M059J (cell line): ENCODE data around the gene BLNK. TPM values are rescaled to one million over a fixed set of nuclear protein-coding genes. Genes with fewer than 3 reads are reported as not detected.
"Not testable (repeated sequence)": the region's sequence is repeated elsewhere in the genome, so short reads cannot be mapped to it uniquely, and the experiment has no call there.

Experiments used
- DNase-seq: peaks from one replicate; pipeline ENCODE4 v3.0.0-alpha.2; 2012; ENCODE audit warnings: low read depth
- total RNA-seq: library from RNA; depleted of rRNA; stranded (reverse); fragments of >200 nt; shearing (Covaris generic); gene quantifications from 2 replicates; pipeline ENCODE4 v1.2.3, GENCODE V29; 2014; rRNA removed

BLNK gene
- not detected in 2 replicates for total RNA-seq

GRCh38 chr10:96271016-96271815 is at the start of gene BLNK:
TSS of gene BLNK (minus strand) at chr10:96271569. CDS start at chr10:96271398, 171 bp downstream.
- DNase-seq, result no peak

GRCh38 chr10:96319754-96320474 is 48.5 kb upstream of the BLNK start:
- DNase-seq, result no peak

- DNase-seq, result no peak
Observed at GRCh38 chr10:96317067-96317833, 45.9 kb upstream of the BLNK start.

DNA sequence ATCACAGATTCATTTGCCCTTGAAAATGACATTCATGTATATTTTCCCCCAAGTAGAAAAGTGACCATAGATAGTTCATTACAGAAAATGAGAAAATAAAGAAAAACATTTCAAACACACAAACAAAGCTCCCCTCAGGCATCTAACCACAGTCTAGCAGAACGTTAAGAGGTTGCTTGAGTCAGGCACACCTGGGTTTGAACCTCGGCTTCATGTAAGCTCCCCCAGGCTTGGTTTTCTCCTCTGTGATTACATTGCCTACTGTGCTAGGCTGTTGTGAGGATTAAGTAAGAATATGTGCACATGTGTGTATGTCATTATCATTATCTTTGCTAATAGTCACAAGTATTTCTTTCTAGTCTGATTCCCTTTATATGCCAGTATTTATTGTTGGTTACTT is 42.0 kb upstream of the BLNK start:
- no peak for DNase-seq

GRCh38 chr10:96311180-96311715 is 39.9 kb upstream of the BLNK start:
- DNase-seq, result no peak

DNA sequence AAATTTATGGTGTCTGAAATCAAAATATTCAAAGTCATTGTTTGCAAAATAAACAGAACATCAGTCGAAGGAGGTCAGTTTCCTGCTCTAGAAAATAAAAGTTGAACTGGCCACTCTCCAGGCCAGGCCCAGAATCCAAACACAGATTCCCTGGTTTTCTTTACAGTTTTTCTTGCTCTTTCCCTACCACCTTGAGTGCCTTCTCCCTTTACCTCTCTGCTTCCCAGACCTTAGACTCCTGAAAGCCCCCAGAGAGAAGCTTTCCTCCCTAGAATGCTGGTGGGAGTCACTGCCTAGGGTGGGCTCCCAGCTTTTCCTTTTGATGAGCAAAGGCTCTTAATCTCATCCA is 38.9 kb upstream of the BLNK start:
- no peak for DNase-seq

GRCh38 chr10:96309628-96310320 is 38.4 kb upstream of the BLNK start:
- DNase-seq, result no peak

DNA sequence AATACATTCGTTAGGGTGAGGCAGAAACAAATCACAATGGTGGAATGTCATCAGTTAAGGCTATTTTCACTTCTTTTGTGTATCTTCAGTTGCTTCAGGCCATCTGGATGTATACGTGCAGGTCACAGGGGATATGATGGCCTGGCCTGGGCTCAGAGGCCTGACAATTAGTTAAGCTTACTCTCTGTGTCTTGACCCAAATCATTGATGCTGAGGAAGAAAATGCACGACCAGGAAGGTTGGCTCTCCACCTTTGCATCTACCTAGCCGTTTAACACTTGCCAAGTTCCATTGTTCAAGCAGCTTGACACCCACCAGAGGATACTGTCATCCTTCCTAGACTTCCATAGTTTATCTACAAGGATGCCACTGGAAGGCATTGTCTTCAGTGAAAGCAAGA is 37.5 kb upstream of the BLNK start:
- DNase-seq, result not testable (repeated sequence)

- DNase-seq, result peak; percentile 17
Observed at GRCh38 chr10:96306516-96306915, 35.1 kb upstream of the BLNK start.

DNA sequence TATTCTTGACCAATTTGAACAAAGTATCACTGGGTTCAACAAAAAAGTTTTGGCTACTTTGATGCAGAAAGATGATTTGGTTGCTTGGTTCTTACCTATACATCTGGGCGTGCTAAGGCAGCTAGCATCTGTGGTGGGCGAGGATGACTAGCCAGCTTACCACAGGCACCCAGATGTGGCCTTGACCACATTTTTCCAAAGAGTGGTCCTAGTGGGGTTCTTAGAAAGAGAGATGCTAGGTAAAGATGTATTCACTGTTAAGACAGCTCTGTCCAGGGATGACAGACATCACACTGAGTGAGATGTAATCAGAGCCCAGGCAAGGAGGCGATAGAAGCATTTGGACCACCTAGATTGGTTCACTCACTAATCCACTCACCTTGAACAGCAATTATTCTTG is 33.6 kb upstream of the BLNK start:
- DNase-seq, result no peak

DNA sequence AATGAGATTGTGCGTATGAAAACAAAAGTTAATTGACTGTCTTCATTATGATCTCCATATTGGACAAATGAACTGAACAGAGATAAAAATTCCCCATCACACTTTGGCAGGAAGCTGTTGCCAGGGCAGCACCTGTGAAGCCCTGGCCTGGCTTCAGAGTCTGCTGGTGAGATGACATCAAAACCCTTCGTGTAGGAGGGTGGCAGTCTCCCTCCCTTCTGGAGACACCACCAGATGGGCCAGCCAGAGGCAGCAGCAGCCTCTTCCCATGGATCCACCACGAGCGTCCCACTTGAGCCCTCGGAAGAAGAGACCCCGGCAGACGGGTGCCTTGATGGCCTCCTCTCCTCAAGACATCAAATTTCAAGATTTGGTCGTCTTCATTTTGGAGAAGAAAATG is 32.9 kb upstream of the BLNK start, which contains the start of gene DNTT:
Gene DNTT, plus strand, starts transcription at position 205 of the 400 bp plus-strand sequence. Its CDS starts 64 bp downstream, at position 269.
- DNase-seq, result no peak

DNA sequence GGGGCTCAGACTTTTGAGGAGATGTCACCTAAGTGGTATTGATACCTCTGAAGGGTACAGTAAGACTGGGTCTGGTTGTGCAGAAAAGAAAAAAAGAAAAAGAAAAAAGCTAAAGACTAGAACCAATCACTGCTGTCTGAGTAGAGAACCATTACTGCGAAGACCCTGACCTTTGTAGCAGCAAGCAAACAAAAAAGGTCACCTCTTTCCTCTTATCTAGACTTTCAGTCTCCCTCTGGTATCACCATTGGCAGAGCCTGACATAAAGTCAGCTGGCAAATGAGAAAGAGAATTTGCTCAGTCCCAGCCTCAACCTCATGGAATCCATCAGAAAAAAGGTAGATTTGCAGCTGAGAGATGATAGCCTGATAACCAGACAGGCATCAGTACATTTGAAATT is 30.2 kb upstream of the BLNK start:
- DNase-seq, result no peak

- DNase-seq, result no peak
Observed at GRCh38 chr10:96299383-96299782, 28.0 kb upstream of the BLNK start.

- no peak for DNase-seq
Observed at GRCh38 chr10:96298362-96298761, 27.0 kb upstream of the BLNK start.

- DNase-seq, result no peak
Observed at GRCh38 chr10:96297486-96297885, 26.1 kb upstream of the BLNK start.

- DNase-seq, result no peak
Observed at GRCh38 chr10:96295475-96295874, 24.1 kb upstream of the BLNK start.

DNA sequence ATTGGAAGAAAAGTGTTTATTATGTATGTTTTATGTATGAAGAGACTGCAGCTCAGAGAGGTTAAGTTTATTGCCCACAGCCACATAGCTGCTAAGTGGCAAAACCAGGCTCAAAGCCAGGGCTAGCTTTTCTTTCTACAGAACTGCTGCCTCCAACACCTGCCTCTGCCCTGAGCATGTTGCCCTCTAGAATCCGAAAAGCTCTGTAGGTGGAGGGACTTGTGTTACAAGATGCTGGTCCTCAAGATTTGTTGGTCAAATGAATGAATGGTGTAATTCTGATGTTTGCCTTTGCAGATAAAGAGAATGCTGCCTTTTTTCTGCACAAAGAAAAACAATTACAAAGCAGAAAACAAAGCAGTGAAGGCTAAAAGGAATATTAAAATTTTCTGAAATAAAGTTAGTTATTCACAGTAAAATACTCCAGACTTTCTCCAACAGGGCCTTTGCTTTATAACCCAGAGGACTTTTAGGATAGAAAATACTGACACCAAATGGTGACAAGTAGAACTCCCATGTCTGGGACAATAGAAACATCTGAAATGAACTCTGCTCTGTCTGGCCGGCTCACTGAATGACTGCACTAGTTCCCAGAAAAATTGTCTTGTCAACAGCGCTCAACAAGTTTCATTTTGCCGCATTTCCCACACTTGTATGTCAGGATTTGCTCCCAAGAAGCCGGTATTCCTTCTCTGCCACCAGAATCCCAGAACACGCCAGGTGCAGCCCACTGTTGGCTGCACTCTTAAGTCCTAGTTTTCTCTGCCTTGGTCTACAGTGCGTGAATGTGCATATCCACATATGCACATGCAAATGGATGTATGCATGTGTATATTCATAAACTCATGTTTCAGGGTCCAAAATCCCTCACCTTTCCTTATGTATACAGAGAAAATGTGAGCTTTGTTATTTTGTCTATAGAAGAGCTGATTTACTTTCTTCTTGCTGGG is 21.9 kb upstream of the BLNK start:
- DNase-seq, result peak; percentile 27

DNA sequence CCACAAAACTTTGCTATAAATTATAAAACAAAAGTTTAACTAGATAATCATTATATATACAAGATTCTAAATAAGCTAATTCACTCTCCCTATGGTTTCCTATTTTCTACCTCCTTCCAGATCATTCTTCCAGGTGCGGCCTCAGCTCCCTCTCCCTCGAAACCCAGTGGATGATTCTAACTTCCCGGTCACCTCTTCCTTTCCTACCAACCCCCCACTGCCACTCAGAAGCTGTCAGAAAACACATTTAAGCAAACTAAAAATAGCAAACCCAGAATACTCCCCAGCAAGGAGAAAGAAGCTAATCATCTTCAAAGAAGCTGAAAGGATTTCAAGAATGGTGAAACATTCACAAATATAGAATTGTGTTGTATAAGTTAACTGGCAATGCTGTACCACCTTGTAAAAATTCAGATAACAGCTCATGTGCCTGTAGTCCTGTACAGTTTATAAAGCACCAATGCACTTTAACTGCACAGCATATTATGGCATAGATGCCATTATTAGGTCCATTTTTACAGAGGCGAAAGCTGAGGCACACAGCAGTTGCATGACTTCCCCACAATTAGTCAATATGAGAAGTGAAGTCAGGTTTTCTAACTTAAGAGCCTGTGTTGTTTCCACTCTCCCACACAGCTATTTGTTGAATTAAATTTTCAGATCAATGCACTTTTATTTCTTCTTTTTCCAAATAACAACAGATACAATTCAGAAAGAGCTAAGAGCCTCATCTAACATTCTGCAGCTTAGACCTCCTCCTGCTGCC is 19.2 kb upstream of the BLNK start:
- DNase-seq, result no peak

DNA sequence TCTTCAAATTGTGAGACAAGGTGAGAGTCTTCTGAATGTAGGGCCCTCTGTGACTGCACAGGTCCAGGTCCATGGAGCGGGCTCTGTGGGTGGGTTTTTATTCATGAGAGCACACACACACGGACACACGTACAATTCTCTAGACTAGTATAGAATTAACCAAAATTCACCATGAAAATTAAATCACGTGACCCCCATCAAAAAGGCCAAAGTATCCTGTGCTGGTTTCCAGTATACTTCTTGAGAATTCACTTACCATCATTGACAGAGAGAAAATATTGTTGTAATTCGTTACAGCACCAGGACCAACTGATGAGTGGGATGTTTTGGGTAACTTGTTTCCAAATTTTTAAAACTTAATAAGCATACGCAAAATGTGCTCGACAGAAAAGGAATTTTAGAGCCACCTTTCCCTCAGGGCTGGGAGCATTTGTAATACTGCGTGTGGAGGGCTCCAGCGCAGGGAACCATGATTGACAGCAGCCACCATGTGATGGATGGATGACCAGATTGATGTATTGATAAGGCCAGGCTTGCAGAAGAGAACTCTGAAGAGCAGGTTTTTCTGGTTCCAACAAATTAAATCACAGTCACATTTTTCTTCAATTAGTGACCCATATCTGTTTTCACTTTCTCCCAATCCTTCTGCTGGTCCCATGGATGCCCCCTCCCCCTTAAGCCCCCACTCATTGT is 18.0 kb upstream of the BLNK start:
- no peak for DNase-seq
